PFSK-1 (cell line): Measurements from ENCODE around the gene NACC2.

Experiments
- POLR2AphosphoS5 ChIP-seq: IDR thresholded peaks from 2 replicates; pipeline ENCODE4 v1.6.1; 2012; ENCODE audit warnings: low read depth, mild to moderate bottlenecking, control low read depth, low read length, moderate library complexity
- REST ChIP-seq, 2 experiments: IDR thresholded peaks; 2 replicates each; pipeline versions ENCODE4 v1.6.1 to v1.8.0; 2011 to 2012; ENCODE audit warnings: low read depth in 2 of 2, low read length in 2 of 2, control low read depth in 1 of 2, inconsistent platforms in 1 of 2, mild to moderate bottlenecking in 1 of 2, moderate library complexity in 1 of 2; ENCODE audit not compliant: insufficient read depth in 1 of 2
- SIN3A ChIP-seq: IDR thresholded peaks from 2 replicates; pipeline ENCODE4 v1.6.1; 2012; ENCODE audit warnings: mild to moderate bottlenecking, low read length, moderate library complexity, borderline replicate concordance; ENCODE audit not compliant: insufficient read depth
- TAF1 ChIP-seq: IDR thresholded peaks from 2 replicates; pipeline ENCODE4 v1.6.1; 2012; ENCODE audit warnings: low read length, control low read depth, borderline replicate concordance; ENCODE audit not compliant: insufficient read depth

- no peak for TF ChIP-seq POLR2AphosphoS5
- no peak for TF ChIP-seq TAF1
- no peak for TF ChIP-seq REST (IDR thresholded peaks at IDR 0.05; ENCODE audit: insufficient read depth in 1 of 2, low read depth in 2 of 2, low read length in 2 of 2)
- TF ChIP-seq SIN3A = no peak
Observed at GRCh38 chr9:136014924-136015633, 80.0 kb downstream of the NACC2 start.
